Fibroblast of lung (primary cell): ENCODE data around the gene ELK3. TPM values are rescaled to one million over a fixed set of nuclear protein-coding genes. Genes with fewer than 3 reads are reported as not detected.

Source experiments
- DNase-seq, 2 donors: peaks; one replicate each; pipeline versions ENCODE4 v3.0.0 to v3.0.0-alpha.2; 2010; ENCODE audit warnings: low read depth in 2 of 2
- H2AFZ ChIP-seq: 2 replicates; pipeline ENCODE4 v1.5.1; 2012; ENCODE audit warnings: low read length, control low read depth, inconsistent platforms
- H3K27ac ChIP-seq: 2 replicates; pipeline ENCODE4 v1.5.1; 2011; ENCODE audit warnings: low read length, control low read depth; ENCODE audit not compliant: insufficient read depth
- H3K27me3 ChIP-seq: 2 replicates; pipeline ENCODE4 v1.5.1; 2011; ENCODE audit warnings: mild to moderate bottlenecking, low read length; ENCODE audit not compliant: control insufficient read depth, insufficient read depth
- H3K36me3 ChIP-seq: 2 replicates; pipeline ENCODE4 v1.5.1; 2011; ENCODE audit warnings: low read length; ENCODE audit not compliant: control insufficient read depth, insufficient read depth
- H3K4me1 ChIP-seq: 2 replicates; pipeline ENCODE4 v1.5.1; 2011; ENCODE audit warnings: low read length; ENCODE audit not compliant: control insufficient read depth, insufficient read depth; ENCODE audit errors: extremely low read depth
- H3K4me2 ChIP-seq: 2 replicates; pipeline ENCODE4 v1.5.1; 2011; ENCODE audit warnings: low read length, control low read depth; ENCODE audit not compliant: insufficient read depth; ENCODE audit errors: extremely low read depth
- H3K4me3 ChIP-seq, 4 experiments: fragments of 200-600 bp in 1 of 4; sonication (generic) in 1 of 4; replicated peaks in 1 of 4; 2 replicates each; pipeline ENCODE4 v1.5.1; 2011 to 2016; ENCODE audit warnings: low read length in 4 of 4, low read depth in 3 of 4, mild to moderate bottlenecking in 3 of 4, control low read depth in 2 of 4, inconsistent platforms in 1 of 4, mixed read lengths in 1 of 4; ENCODE audit not compliant: insufficient read depth in 1 of 4; ENCODE audit errors: control extremely low read depth in 1 of 4
- H3K79me2 ChIP-seq: 2 replicates; pipeline ENCODE4 v1.5.1; 2012; ENCODE audit warnings: mild to moderate bottlenecking, low read length, inconsistent platforms; ENCODE audit not compliant: control insufficient read depth, insufficient read depth
- H3K9ac ChIP-seq: 2 replicates; pipeline ENCODE4 v1.5.1; 2011; ENCODE audit warnings: mild to moderate bottlenecking, low read length, control low read depth; ENCODE audit not compliant: insufficient read depth
- H3K9me3 ChIP-seq: 2 replicates; pipeline ENCODE4 v1.5.1; 2012; ENCODE audit warnings: low read depth, low read length; ENCODE audit not compliant: control insufficient read depth, insufficient read depth
- H4K20me1 ChIP-seq: 2 replicates; pipeline ENCODE4 v1.5.1; 2011; ENCODE audit warnings: low read length; ENCODE audit not compliant: control insufficient read depth, insufficient read depth; ENCODE audit errors: extremely low read depth
- EZH2 ChIP-seq: IDR thresholded peaks from 2 replicates; pipeline ENCODE4 v1.5.1; 2012; ENCODE audit warnings: low read length, control low read depth, mild to moderate bottlenecking; ENCODE audit errors: missing control alignments
- polyA plus RNA-seq, 2 donors: library from polyadenylated mRNA; depleted of rRNA in 1 of 2; stranded (reverse) in 1 of 2; unstranded in 1 of 2; fragments of >200 nt; gene quantifications; 2 replicates each; pipeline ENCODE4 v1.2.1, GENCODE V29; 2011 to 2012; ENCODE audit warnings: missing spikeins in 1 of 2
- total RNA-seq: library from RNA; depleted of rRNA; stranded (reverse); fragments of >200 nt; gene quantifications from 2 replicates; pipeline ENCODE4 v1.2.1, GENCODE V29; 2014
- TF ChIP-seq, protein P1 (sequence below), 2 donors: IDR thresholded peaks in 1 of 2; conservative IDR thresholded peaks in 1 of 2; 1 replicate in 1 of 2; 2 replicates in 1 of 2; pipeline ENCODE4 v1.5.1; 2011 to 2012; ENCODE audit warnings: low read length in 2 of 2, control low read depth in 1 of 2, inconsistent platforms in 1 of 2, low read depth in 1 of 2, mild to moderate bottlenecking in 1 of 2

The ELK3 gene
- total and polyA plus RNA-seq, 2 donors (not counting 1 experiment from before 2014, with no cell fraction given) = 14.7 to 27.9 TPM

DNA sequence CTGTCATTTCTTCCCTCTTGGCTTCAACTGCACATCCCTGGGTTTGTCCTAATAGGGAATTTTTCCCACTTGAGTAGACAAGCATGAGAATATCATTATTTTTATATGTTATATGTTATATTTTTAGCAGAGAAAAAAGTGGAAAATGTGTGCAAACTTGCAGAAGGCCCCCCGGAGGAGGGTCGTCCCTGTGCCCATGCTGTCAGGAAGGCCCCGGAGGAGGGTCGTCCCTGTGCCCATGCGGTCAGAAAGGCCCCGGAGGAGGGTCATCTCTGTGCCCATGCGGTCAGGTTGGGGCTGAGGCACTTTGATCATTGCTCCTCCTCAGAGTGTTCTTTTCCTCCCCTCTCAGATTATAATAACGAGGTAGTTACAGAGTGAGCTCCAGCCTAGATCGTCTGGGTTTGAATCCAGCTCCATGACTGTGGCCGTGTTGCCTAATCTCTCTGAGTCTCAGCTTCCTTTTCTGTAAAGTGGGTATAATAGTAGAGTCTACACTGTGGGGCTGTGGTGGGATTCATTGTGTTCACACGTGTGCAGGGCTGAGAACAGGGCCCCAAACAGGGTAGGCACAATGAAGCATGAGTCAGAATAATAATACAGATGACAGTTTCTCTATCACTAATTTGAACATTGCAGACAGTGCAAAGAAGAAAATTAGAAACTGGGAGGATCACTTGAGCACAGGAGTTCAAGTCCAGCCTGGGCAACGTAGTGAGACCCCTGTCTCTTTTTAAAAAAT lies 33.4 kb downstream of the ELK3 start:
- DNase-seq = no peak
- no peaks in the 10 kb centered on the region for H3K27me3 ChIP-seq
- H2AFZ ChIP-seq = no peak overlapping the region
- H3K4me2 ChIP-seq = no peak overlapping the region
- no peaks in the 10 kb centered on the region for H3K4me1 ChIP-seq
- H3K9ac ChIP-seq = no peak overlapping the region
- H3K79me2 ChIP-seq = peaks cover 54% of the 10 kb centered on the region
- TF ChIP-seq EZH2 = no peak
- TF ChIP-seq, protein P1, sequence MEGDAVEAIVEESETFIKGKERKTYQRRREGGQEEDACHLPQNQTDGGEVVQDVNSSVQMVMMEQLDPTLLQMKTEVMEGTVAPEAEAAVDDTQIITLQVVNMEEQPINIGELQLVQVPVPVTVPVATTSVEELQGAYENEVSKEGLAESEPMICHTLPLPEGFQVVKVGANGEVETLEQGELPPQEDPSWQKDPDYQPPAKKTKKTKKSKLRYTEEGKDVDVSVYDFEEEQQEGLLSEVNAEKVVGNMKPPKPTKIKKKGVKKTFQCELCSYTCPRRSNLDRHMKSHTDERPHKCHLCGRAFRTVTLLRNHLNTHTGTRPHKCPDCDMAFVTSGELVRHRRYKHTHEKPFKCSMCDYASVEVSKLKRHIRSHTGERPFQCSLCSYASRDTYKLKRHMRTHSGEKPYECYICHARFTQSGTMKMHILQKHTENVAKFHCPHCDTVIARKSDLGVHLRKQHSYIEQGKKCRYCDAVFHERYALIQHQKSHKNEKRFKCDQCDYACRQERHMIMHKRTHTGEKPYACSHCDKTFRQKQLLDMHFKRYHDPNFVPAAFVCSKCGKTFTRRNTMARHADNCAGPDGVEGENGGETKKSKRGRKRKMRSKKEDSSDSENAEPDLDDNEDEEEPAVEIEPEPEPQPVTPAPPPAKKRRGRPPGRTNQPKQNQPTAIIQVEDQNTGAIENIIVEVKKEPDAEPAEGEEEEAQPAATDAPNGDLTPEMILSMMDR (conservative IDR thresholded peaks at IDR 0.05 in 1 of 2, IDR thresholded peaks at IDR 0.05 in 1 of 2; ENCODE audit: low read depth in 1 of 2, low read length in 2 of 2) = no peak
- no peak overlapping the region for H3K4me3 ChIP-seq
- peaks cover 2% of the 10 kb centered on the region for H3K36me3 ChIP-seq
- no peak overlapping the region for H3K27ac ChIP-seq
- H4K20me1 ChIP-seq = no peaks in the 10 kb centered on the region
- no peaks in the 10 kb centered on the region for H3K9me3 ChIP-seq

DNA sequence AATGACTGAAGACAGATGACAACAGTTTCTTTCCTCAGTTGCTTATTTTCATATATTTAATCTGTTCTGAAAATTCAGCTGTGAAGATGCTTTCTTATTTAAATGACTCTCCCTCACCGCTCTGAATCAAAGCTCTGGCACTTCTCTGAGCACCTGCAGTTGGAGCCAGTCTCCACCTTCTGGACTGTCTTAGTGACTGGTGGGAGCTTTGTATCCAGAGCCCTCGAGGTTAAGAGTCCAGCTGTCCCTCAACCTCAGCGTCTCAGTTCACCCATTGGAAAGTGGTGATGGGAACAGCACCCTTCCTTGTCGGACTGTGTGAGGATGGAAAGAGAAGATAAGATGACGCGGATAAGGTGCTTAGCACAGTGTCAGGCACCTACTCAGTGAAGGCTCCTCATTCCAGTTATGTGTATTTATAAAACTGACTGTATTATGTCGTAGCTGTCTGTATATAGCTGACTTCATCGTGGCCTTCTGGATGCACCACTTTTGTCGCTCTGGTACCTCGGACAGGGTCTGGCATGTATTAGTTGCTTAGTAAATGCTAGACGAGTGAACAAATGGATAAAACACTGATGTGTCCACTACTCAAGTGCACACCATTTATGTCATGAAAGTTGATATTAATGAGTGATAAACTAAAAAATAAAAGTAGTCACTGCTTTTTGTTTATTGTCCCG lies 34.5 kb downstream of the ELK3 start:
- TF ChIP-seq, protein P1 (conservative IDR thresholded peaks at IDR 0.05 in 1 of 2, IDR thresholded peaks at IDR 0.05 in 1 of 2; ENCODE audit: low read depth in 1 of 2, low read length in 2 of 2) = no peak
- no peak for TF ChIP-seq EZH2

DNA sequence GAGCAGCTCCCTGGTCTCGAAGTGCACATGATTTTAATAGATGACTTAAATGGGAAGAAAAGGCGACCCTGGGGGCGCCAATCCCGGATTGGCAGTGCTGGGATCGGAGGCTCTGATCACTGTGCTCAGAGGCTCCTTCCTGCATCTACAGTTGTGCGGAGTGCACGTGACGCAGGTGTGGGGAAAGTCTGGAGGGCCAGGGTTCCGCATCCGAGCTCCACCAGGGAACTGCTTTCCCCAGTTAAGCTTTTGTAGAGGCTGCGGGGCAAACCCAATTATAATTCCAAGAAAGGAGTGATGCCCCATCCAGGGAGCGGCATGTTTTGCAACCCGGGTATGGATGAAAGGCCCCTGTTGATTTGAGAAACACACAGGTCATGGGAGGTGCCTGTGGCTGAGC lies 36.5 kb downstream of the ELK3 start:
- Histone ChIP-seq H3K27me3 (no peaks in the 10 kb centered on the region), H3K4me2 (no peak overlapping the region), H3K4me1 (peaks cover 11% of the 10 kb centered on the region), H3K9me3 (no peaks in the 10 kb centered on the region), H3K36me3 (peaks cover 2% of the 10 kb centered on the region), H4K20me1 (no peaks in the 10 kb centered on the region), H2AFZ (no peak overlapping the region), H3K27ac (no peak overlapping the region), H3K4me3 (no peak overlapping the region), H3K9ac (no peak overlapping the region), H3K79me2 (peaks cover 56% of the 10 kb centered on the region)
- no peak for TF ChIP-seq EZH2
- TF ChIP-seq, protein P1 (conservative IDR thresholded peaks at IDR 0.05 in 1 of 2, IDR thresholded peaks at IDR 0.05 in 1 of 2; ENCODE audit: low read depth in 1 of 2, low read length in 2 of 2) = no peak
- no peak for DNase-seq

More for the DNA sequence above, 34.5 kb downstream of the ELK3 start:
- Histone ChIP-seq H3K27me3 (no peaks in the 10 kb centered on the region), H3K36me3 (peaks cover 2% of the 10 kb centered on the region), H3K27ac (peak overlapping the region; percentile 37), H3K9ac (no peak overlapping the region), H3K4me3 (no peak overlapping the region), H4K20me1 (no peaks in the 10 kb centered on the region), H3K9me3 (no peaks in the 10 kb centered on the region), H3K4me1 (no peaks in the 10 kb centered on the region), H2AFZ (no peak overlapping the region), H3K79me2 (peaks cover 50% of the 10 kb centered on the region), H3K4me2 (no peak overlapping the region)
- DNase-seq = no peak
